K562 (cell line): Measurements from ENCODE around the gene EN1. TPM values are rescaled to one million over a fixed set of nuclear protein-coding genes. Genes with fewer than 3 reads are reported as not detected.

ENCODE experiments used
- ATAC-seq: fragments of 200-7000 bp; cut with Tn5 transposase; 3 replicates; pipeline ENCODE4 v1.9.1; 2020; ENCODE audit warnings: moderate library complexity
- BruUV-seq: library from RNA; stranded (reverse); fragments of 400-500 nt; replicated peaks from 2 replicates; lab custom pipeline; 2021; lab: Mats Ljungman, UMichigan
- CTCF ChIA-PET: fragments of 300-600 bp; formaldehyde crosslinking; extraction: SDS; loops from one replicate; lab custom pipeline; 2021; ENCODE audit warnings: low intra/inter-chr PET ratio; lab: Yijun Ruan, JAX
- POLR2A ChIA-PET: fragments of 300-600, 350-650 bp; sonication (Branson Sonifier 250); formaldehyde crosslinking; extraction: SDS; loops from one replicate; lab custom pipeline; 2021; ENCODE audit warnings: antibody characterized with exemption, inconsistent platforms; lab: Yijun Ruan, JAX
- DNase-seq, 4 experiments: peaks; one replicate each; pipeline versions ENCODE4 v3.0.0 to v3.0.0-alpha.2; 2011 to 2018; ENCODE audit warnings: low spot score in 3 of 4, mixed read lengths in 3 of 4; ENCODE audit errors: extremely low read depth in 1 of 4
- FAIRE-seq: peaks from 2 replicates; lab custom pipeline; 2011; peaks lifted over from hg19 to GRCh38; lab: Jason Lieb, UNC
- H2AFZ ChIP-seq: 2 replicates; pipeline ENCODE4 v1.6.0; 2011; ENCODE audit warnings: low read depth, low read length, control low read depth, inconsistent platforms
- H3K27ac ChIP-seq: fragments of 200-600 bp; 3 replicates; pipeline ENCODE4 v1.8.0; 2011; ENCODE audit warnings: low read depth, mild to moderate bottlenecking, control low read depth, inconsistent platforms, low read length, moderate library complexity, mixed read lengths; ENCODE audit errors: extremely low read depth
- H3K27me3 ChIP-seq, 2 experiments: fragments of 300-600 bp in 1 of 2; 2 replicates in 1 of 2; 3 replicates in 1 of 2; pipeline versions ENCODE4 v1.6.0 to v1.8.0; 2011; ENCODE audit warnings: inconsistent platforms in 2 of 2, low read length in 2 of 2, mild to moderate bottlenecking in 1 of 2, mixed read lengths in 1 of 2, moderate library complexity in 1 of 2; ENCODE audit not compliant: control insufficient read depth in 2 of 2, insufficient read depth in 2 of 2
- H3K36me3 ChIP-seq: fragments of 300-600 bp; 3 replicates; pipeline ENCODE4 v1.8.0; 2011; ENCODE audit warnings: mild to moderate bottlenecking, low read length, inconsistent platforms; ENCODE audit not compliant: control insufficient read depth, insufficient read depth
- H3K4me1 ChIP-seq, 2 experiments: fragments of 200-600 bp in 1 of 2; replicated peaks in 1 of 2; 2 replicates in 1 of 2; 3 replicates in 1 of 2; pipeline versions ENCODE4 v1.5.1 to v1.8.0; 2011; ENCODE audit warnings: inconsistent platforms in 2 of 2, low read length in 2 of 2, mild to moderate bottlenecking in 1 of 2, mixed read lengths in 1 of 2, moderate library complexity in 1 of 2; ENCODE audit not compliant: control insufficient read depth in 2 of 2, insufficient read depth in 2 of 2
- H3K4me2 ChIP-seq: 2 replicates; pipeline ENCODE4 v1.6.1; 2011; ENCODE audit warnings: low read length, control low read depth, inconsistent platforms, mixed read lengths; ENCODE audit not compliant: insufficient read depth
- H3K4me3 ChIP-seq: fragments of 200-600 bp; sonication (generic), shearing (Covaris generic); 2 replicates; pipeline ENCODE4 v1.5.1; 2016; ENCODE audit warnings: control low read depth, inconsistent platforms
- H3K79me2 ChIP-seq: fragments of 200-600 bp; 3 replicates; pipeline ENCODE4 v1.8.0; 2011; ENCODE audit warnings: low read length, inconsistent platforms; ENCODE audit not compliant: control insufficient read depth, insufficient read depth
- H3K9ac ChIP-seq, 2 experiments: 2 replicates each; pipeline versions ENCODE4 v1.6.0 to v1.6.1; 2011; ENCODE audit warnings: low read depth in 2 of 2, low read length in 2 of 2, control low read depth in 1 of 2, inconsistent platforms in 1 of 2, mild to moderate bottlenecking in 1 of 2, mixed read lengths in 1 of 2; ENCODE audit not compliant: insufficient read depth in 1 of 2
- H3K9me1 ChIP-seq: one replicate; pipeline ENCODE4 v1.6.0; 2011; ENCODE audit warnings: inconsistent platforms, mild to moderate bottlenecking, low read length, moderate library complexity; ENCODE audit not compliant: control insufficient read depth, insufficient read depth
- H3K9me3 ChIP-seq: replicated peaks from 2 replicates; pipeline ENCODE4 v1.5.1; 2011; ENCODE audit warnings: low read depth, low read length, inconsistent platforms; ENCODE audit not compliant: control insufficient read depth, insufficient read depth
- H4K20me1 ChIP-seq: replicated peaks from 2 replicates; pipeline ENCODE4 v1.6.1; 2011; ENCODE audit warnings: low read length, inconsistent platforms, mixed read lengths; ENCODE audit not compliant: control insufficient read depth, insufficient read depth
- RREB1 ChIP-seq: fragments of 250-450 bp; sonication (Bioruptor Pico); IDR thresholded peaks from 2 replicates; pipeline ENCODE4 v1.4.0; 2020
- WGBS: fragments of 100-300 bp; shearing (Covaris generic); methylation state at CpG from one replicate; pipeline ENCODE4 v1.1.6; 2016; ENCODE audit warnings: low coverage, mixed read lengths; ENCODE audit not compliant: insufficient coverage; ENCODE audit errors: missing lambda C conversion rate; 5-methylcytosine and 5-hydroxymethylcytosine counted together
- in situ Hi-C: fragments of 300-500 bp; cut with MboI; formaldehyde crosslinking; loops from 4 replicates; pipeline ENCODE4 v1.15.0; 2018; ENCODE audit warnings: inconsistent platforms, mixed read lengths
- intact Hi-C: fragments of 100-400 bp; cut with micrococcal nuclease; formaldehyde crosslinking; loops from 2 replicates; pipeline ENCODE4 v1.14.2; 2022
- polyA plus RNA-seq, 8 experiments: library from polyadenylated mRNA; depleted of rRNA in 4 of 8; stranded (reverse) in 5 of 8; unstranded in 3 of 8; fragments of >200 nt; fragmentation: Nextera tagmentation in 2 of 8; fragmentation: Illumina TruSeq in 1 of 8; extraction: Ambion mirVana in 2 of 8; extraction: Trizol in 1 of 8; gene quantifications; 2 replicates each; pipeline versions ENCODE4 v1.2.1 to v1.2.3, GENCODE V29; 2011 to 2014; ENCODE audit warnings: inconsistent platforms in 1 of 8, missing spikeins in 1 of 8
- total RNA-seq, 7 experiments: library from RNA; depleted of rRNA in 6 of 7; stranded (reverse); fragments of >200 nt in 6 of 7; fragmentation: Illumina TruSeq in 2 of 7; extraction: Trizol in 2 of 7; gene quantifications; 2 replicates each; pipeline versions ENCODE4 v1.2.1 to v1.2.3, GENCODE V29; 2011 to 2021; ENCODE audit warnings: low replicate concordance in 1 of 7

Gene EN1
- total and polyA plus RNA-seq, 9 of the 15 experiments (the other 6 are each of a cell fraction or from before 2014, with no cell fraction given): 0.06 to 2.0 (median 0.51) TPM

GRCh38 chr2:118837067-118837466 is 10.4 kb downstream of the EN1 start:
- FAIRE-seq: no peak
- peaks cover 0 to 29% of the 10 kb centered on the region in 2 experiments; a peak in 3 of 5 replicates for H3K27me3 ChIP-seq

More at GRCh38 chr2:118837067-118837466, 10.4 kb downstream of the EN1 start:
- Histone ChIP-seq H4K20me1 (no peaks in the 10 kb centered on the region), H3K9me1 (no peaks in the 10 kb centered on the region), H2AFZ (no peak overlapping the region), H3K4me1 (peaks cover 0 to 25% of the 10 kb centered on the region in 2 experiments; a peak in 2 of 5 replicates), H3K4me2 (no peak overlapping the region), H3K27ac (no peak overlapping the region), H3K36me3 (no peaks in the 10 kb centered on the region), H3K79me2 (no peaks in the 10 kb centered on the region), H3K9me3 (no peaks in the 10 kb centered on the region), H3K4me3 (no peak overlapping the region), H3K9ac (no peak overlapping the region)
- DNase-seq (no peak), ATAC-seq (no peak)
- intact Hi-C loops (no loop called here), in situ Hi-C loops (no loop called here)
- no peak for TF ChIP-seq RREB1 (CRISPR knock-in tag)
- no TSS peak for BruUV-seq
- WGBS: 32% methylated on average over 9 of the region's 9 CpGs
- ChIA-PET POLR2A (interaction anchor here (0.6 kb wide), 1 partner anchor 115 kb away, joined by 3 read pairs; no protein-coding TSS in a partner anchor), CTCF (no interaction called here)
